GM21390 (cell line): ENCODE results near the gene CROCC2.

Experiments
- ATAC-seq: cut with Tn5 transposase; IDR thresholded peaks from one replicate; pipeline ENCODE4 v1.9.1; 2021; ENCODE audit not compliant: unreplicated experiment

The CROCC2 gene

GRCh38 chr2:240985881-240986786, 80.0 kb downstream of the CROCC2 start:
- ATAC-seq = no peak

- ATAC-seq = no peak
These were observed 80.8 kb downstream of the CROCC2 start for GRCh38 chr2:240986787-240987411.

- ATAC-seq = no peak
These were observed 81.5 kb downstream of the CROCC2 start for GRCh38 chr2:240987588-240987987.

- ATAC-seq = no peak
These were observed 82.0 kb downstream of the CROCC2 start for GRCh38 chr2:240988146-240988545.

GRCh38 chr2:240988571-240989271, 82.6 kb downstream of the CROCC2 start:
- ATAC-seq = no peak

- ATAC-seq = no peak
These were observed 83.5 kb downstream of the CROCC2 start for GRCh38 chr2:240989451-240990265.

- no peak for ATAC-seq
These were observed 84.1 kb downstream of the CROCC2 start for GRCh38 chr2:240990266-240990529.

- no peak for ATAC-seq
These were observed 84.7 kb downstream of the CROCC2 start for GRCh38 chr2:240990726-240991377.

GRCh38 chr2:240991378-240992263, 85.5 kb downstream of the CROCC2 start:
- ATAC-seq = no peak

GRCh38 chr2:240992572-240993291, 86.6 kb downstream of the CROCC2 start:
- no peak for ATAC-seq

- no peak for ATAC-seq
These were observed 87.5 kb downstream of the CROCC2 start for GRCh38 chr2:240993446-240994170.

GRCh38 chr2:240994171-240994896, 88.2 kb downstream of the CROCC2 start:
- no peak for ATAC-seq

GRCh38 chr2:240995041-240996021, 89.2 kb downstream of the CROCC2 start:
- no peak for ATAC-seq

GRCh38 chr2:240996161-240996833, 90.2 kb downstream of the CROCC2 start:
- ATAC-seq = no peak

GRCh38 chr2:240996834-240997140, 90.7 kb downstream of the CROCC2 start:
- ATAC-seq = no peak
